H1 (cell line): ENCODE results near the gene SPDEF. TPM values are rescaled to one million over a fixed set of nuclear protein-coding genes. Genes with fewer than 3 reads are reported as not detected.

ENCODE experiments used
- BACH1 ChIP-seq: IDR thresholded peaks from 2 replicates; pipeline ENCODE4 v1.6.1; 2012; ENCODE audit warnings: low read length, improper control_type of control experiment
- CBX5 ChIP-seq: fragments of 300-800, 300-1000 bp; sonication (generic); IDR thresholded peaks from 2 replicates; pipeline ENCODE4 v1.7.1; 2016; ENCODE audit warnings: antibody characterized with exemption, low read length, low read depth
- CHD7 ChIP-seq: fragments of 300-600 bp; sonication (generic); IDR thresholded peaks from 2 replicates; pipeline ENCODE4 v1.7.1; 2012; ENCODE audit warnings: low read length, moderate library complexity, mild to moderate bottlenecking, inconsistent platforms; ENCODE audit not compliant: insufficient replicate concordance
- GTF2F1 ChIP-seq: IDR thresholded peaks from 2 replicates; pipeline ENCODE4 v1.6.1; 2012; ENCODE audit warnings: low read depth, low read length, improper control_type of control experiment, borderline replicate concordance
- KDM1A ChIP-seq: fragments of 200-600, 300-600 bp; sonication (generic); IDR thresholded peaks from 2 replicates; pipeline ENCODE4 v1.7.1; 2016; ENCODE audit warnings: mild to moderate bottlenecking, low read length, borderline replicate concordance
- MAFK ChIP-seq: IDR thresholded peaks from 2 replicates; pipeline ENCODE4 v1.6.1; 2012; ENCODE audit warnings: low read depth, mild to moderate bottlenecking, improper control_type of control experiment, low read length
- RBBP5 ChIP-seq: IDR thresholded peaks from 2 replicates; pipeline ENCODE4 v1.7.1; 2012; ENCODE audit warnings: low read depth, mild to moderate bottlenecking, inconsistent platforms, low read length, moderate library complexity, borderline replicate concordance
- SP2 ChIP-seq: IDR thresholded peaks from 2 replicates; pipeline ENCODE4 v1.6.1; 2012; ENCODE audit warnings: mild to moderate bottlenecking, low read length, inconsistent platforms
- USF2 ChIP-seq: IDR thresholded peaks from 2 replicates; pipeline ENCODE4 v1.6.1; 2011; ENCODE audit warnings: low read length, improper control_type of control experiment
- polyA plus RNA-seq, 7 experiments: library from polyadenylated mRNA; depleted of rRNA in 3 of 7; stranded (reverse) in 5 of 7; unstranded in 2 of 7; fragments of >200 nt in 5 of 7; fragments of 200-250 nt in 2 of 7; gene quantifications; 1 replicate in 5 of 7; 2 replicates in 1 of 7; 4 replicates in 1 of 7; pipeline versions ENCODE4 v1.2.1 to v1.2.3, GENCODE V29; 2011 to 2013; ENCODE audit warnings: missing spikeins in 2 of 7, mixed read lengths in 2 of 7
- total RNA-seq: library from RNA; stranded (reverse); fragmentation: NEBNext Ultra II Directional; extraction: Animal tissue kit (Norgen Biotek cat#: 25700); gene quantifications from 2 replicates; pipeline ENCODE4 v1.2.1, GENCODE V29; 2021

The SPDEF gene
- total and polyA plus RNA-seq, 2 of the 8 experiments (the other 6 are each of a cell fraction or from before 2014, with no cell fraction given), result 0.15 to 0.30 TPM

- TF ChIP-seq GTF2F1 (no peak), SP2 (no peak), CBX5 (no peak), MAFK (no peak), KDM1A (no peak; the same call in 1 of the 2 replicates), RBBP5 (no peak), USF2 (no peak), CHD7 (no peak), BACH1 (no peak)
These were observed 2.1 kb upstream of the SPDEF start (continued) for GRCh38 chr6:34558172-34558714.
